Left lung (tissue), 10 donors: ENCODE data around the gene UBAC2. TPM values are rescaled to one million over a fixed set of nuclear protein-coding genes. Genes with fewer than 3 reads are reported as not detected.

Experiments used
- ATAC-seq: fragments of 200-7000 bp; cut with Tn5 transposase; one replicate; pipeline ENCODE4 v1.9.1; 2020; ENCODE audit warnings: moderate library complexity
- DNase-seq, 4 donors: peaks; one replicate each; pipeline ENCODE4 v3.0.0-alpha.2; 2013 to 2020
- H3K27ac ChIP-seq, 2 donors: fragments of 200-600 bp; sonication (generic) in 1 of 2; one replicate each; pipeline versions ENCODE4 v1.5.0 to v1.8.0; 2020 to 2021
- H3K27me3 ChIP-seq, 2 donors: fragments of 200-600 bp; sonication (generic) in 1 of 2; one replicate each; pipeline versions ENCODE4 v1.5.0 to v1.8.0; 2020 to 2021
- H3K36me3 ChIP-seq, 2 donors: fragments of 200-600 bp; sonication (generic) in 1 of 2; one replicate each; pipeline versions ENCODE4 v1.5.0 to v1.8.0; 2020 to 2021
- H3K4me1 ChIP-seq, 2 donors: fragments of 200-600 bp; one replicate each; pipeline ENCODE4 v1.8.0; 2021
- H3K4me3 ChIP-seq, 2 donors: fragments of 200-600 bp; sonication (generic) in 1 of 2; one replicate each; pipeline versions ENCODE4 v1.5.0 to v1.8.0; 2020 to 2021; ENCODE audit warnings: mild to moderate bottlenecking in 1 of 2
- H3K9me3 ChIP-seq, 2 donors: fragments of 200-600 bp; sonication (generic) in 1 of 2; one replicate each; pipeline versions ENCODE4 v1.5.0 to v1.8.0; 2020 to 2021
- intact Hi-C, 2 donors: fragments of 100-400 bp; cut with DNase I; formaldehyde crosslinking; loops; one replicate each; pipeline versions ENCODE4 v1.11.2 to v1.14.2; 2022
- microRNA-seq, 2 donors: library from miRNA; unstranded; fragments of <30 nt; microRNA quantifications; one replicate each; pipeline ENCODE4, GENCODE V29; 2019
- polyA plus RNA-seq, 6 donors: library from polyadenylated mRNA; unstranded; fragments of 120-200 nt; gene quantifications; one replicate each; pipeline ENCODE4 v1.2.1, GENCODE V29; 2013; ENCODE audit not compliant: insufficient read length in 6 of 6
- total RNA-seq, 2 donors: library from RNA; stranded (reverse); fragmentation: NEBNext Ultra II Directional; extraction: Animal tissue kit (Norgen Biotek cat#: 25700); gene quantifications; one replicate each; pipeline ENCODE4 v1.2.1, GENCODE V29; 2021
- TF ChIP-seq, protein P1 (sequence below), 2 donors: fragments of 200-600 bp; sonication (generic) in 1 of 2; IDR thresholded peaks; one replicate each; pipeline versions ENCODE4 v1.5.0 to v1.8.0; 2021; ENCODE audit warnings: antibody characterized with exemption in 2 of 2
- donor health status: DM: no; HTN: yes; CAD: no.
- donor health status: DM: no; HTN: no; CAD: no.

UBAC2 gene
- total and polyA plus RNA-seq, 8 donors = 56.1 to 71.6 (median 66.4) TPM

DNA sequence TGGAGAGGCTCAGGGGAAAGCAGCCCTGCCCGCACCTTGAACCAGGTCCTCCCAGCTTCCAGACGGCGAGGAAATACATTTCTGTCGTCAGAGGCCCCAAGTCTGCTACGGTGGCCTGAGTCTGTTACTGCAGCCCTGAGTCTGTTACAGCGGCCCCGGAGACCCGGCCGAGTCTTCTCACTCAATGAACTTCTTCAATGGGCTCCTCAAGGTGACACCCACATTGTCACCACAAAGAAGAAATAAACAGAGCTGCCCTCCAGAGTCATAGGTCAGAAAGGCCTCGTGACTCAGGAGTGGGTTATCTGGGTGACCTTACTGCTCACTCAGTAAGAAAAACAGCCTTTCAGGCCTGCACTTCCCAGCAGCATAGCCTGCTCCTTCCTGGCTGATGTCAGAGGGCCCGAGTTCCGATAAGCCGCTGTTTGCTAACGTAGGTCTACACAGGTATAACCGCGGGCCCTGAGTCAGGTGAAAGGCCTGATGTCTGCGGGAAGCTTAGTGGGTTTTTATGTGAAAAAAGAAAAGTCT is 233.7 kb downstream of the UBAC2 start:
- intact Hi-C loops = no loop called here
- ATAC-seq (no peak), DNase-seq (no peak)
- H3K27ac ChIP-seq = peak overlapping the region in 1 of 2 donors; percentile 89
- no peaks in the 10 kb centered on the region for H3K36me3 ChIP-seq
- H3K9me3 ChIP-seq = no peaks in the 10 kb centered on the region
- no peak overlapping the region for H3K4me3 ChIP-seq
- peaks cover 0 to 44% of the 10 kb centered on the region in 2 donors for H3K4me1 ChIP-seq
- peaks cover 0 to 2% of the 10 kb centered on the region in 2 donors for H3K27me3 ChIP-seq
- TF ChIP-seq, protein P1, sequence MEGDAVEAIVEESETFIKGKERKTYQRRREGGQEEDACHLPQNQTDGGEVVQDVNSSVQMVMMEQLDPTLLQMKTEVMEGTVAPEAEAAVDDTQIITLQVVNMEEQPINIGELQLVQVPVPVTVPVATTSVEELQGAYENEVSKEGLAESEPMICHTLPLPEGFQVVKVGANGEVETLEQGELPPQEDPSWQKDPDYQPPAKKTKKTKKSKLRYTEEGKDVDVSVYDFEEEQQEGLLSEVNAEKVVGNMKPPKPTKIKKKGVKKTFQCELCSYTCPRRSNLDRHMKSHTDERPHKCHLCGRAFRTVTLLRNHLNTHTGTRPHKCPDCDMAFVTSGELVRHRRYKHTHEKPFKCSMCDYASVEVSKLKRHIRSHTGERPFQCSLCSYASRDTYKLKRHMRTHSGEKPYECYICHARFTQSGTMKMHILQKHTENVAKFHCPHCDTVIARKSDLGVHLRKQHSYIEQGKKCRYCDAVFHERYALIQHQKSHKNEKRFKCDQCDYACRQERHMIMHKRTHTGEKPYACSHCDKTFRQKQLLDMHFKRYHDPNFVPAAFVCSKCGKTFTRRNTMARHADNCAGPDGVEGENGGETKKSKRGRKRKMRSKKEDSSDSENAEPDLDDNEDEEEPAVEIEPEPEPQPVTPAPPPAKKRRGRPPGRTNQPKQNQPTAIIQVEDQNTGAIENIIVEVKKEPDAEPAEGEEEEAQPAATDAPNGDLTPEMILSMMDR (IDR thresholded peaks at IDR 0.05) = no peak

DNA sequence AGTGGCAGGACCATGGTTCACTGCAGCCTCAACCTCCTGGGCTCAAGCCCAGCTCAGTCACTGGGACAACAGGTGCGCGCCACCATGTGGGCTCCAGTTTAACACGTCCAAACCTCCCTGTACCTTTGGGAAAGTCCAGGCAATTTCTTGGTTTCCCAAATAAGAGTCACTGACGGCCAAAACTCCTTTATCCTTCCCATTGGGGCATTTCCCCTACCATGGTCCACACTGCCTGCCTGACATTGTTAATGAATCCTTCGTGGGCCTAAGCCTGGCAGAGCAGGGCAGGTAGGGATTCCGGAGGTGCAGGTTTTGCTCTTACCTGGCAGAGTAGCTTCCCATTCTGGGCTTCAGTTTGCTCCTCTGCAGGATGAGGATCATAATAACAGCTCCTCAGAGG is 234.5 kb downstream of the UBAC2 start:
- Histone ChIP-seq H3K4me3 (no peak overlapping the region), H3K4me1 (peaks cover 0 to 44% of the 10 kb centered on the region in 2 donors), H3K9me3 (no peaks in the 10 kb centered on the region), H3K27me3 (peaks cover 0 to 10% of the 10 kb centered on the region in 2 donors), H3K27ac (no peak overlapping the region), H3K36me3 (no peaks in the 10 kb centered on the region)
- ATAC-seq = no peak
- TF ChIP-seq, protein P1 (IDR thresholded peaks at IDR 0.05) = no peak
- no peak for DNase-seq
- intact Hi-C loops = loop anchor here in 1 of 2 donors (5.0 kb wide), 2 partner anchors 163 to 258 kb away; no protein-coding TSS in a partner anchor

DNA sequence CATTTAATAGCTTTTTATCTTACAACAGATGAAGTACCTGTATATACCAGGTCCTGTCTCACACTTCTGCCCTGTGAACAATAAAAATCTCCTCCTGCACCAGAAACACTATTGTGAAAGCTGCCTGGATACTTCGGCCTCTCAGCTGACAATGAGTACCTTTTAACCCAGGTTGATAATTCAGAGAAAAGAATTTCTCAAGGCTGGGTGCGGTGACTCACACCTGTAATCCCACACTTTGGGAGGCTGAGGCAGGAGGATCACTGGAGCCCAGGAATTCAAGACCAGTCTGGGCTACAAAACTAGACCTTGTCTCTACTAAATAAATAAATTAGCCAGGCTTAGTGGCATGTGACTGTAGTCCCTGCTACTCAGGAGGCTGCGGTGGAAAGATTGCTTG is 235.3 kb downstream of the UBAC2 start:
- no peak overlapping the region for H3K27ac ChIP-seq
- no peaks in the 10 kb centered on the region for H3K9me3 ChIP-seq
- ATAC-seq (peak; percentile 45), DNase-seq (no peak)
- TF ChIP-seq, protein P1 (IDR thresholded peaks at IDR 0.05) = no peak
- no peak overlapping the region for H3K4me3 ChIP-seq
- H3K27me3 ChIP-seq = peaks cover 0 to 14% of the 10 kb centered on the region in 2 donors
- intact Hi-C loops = loop anchor here in 1 of 2 donors (5.0 kb wide), 2 partner anchors 164 to 259 kb away; no protein-coding TSS in a partner anchor
- peaks cover 0 to 42% of the 10 kb centered on the region in 2 donors for H3K4me1 ChIP-seq
- no peaks in the 10 kb centered on the region for H3K36me3 ChIP-seq

Small RNA genes lying within 50 kb of the gene (microRNA-seq; reads per million reads assigned to microRNA genes)
- gene MIR623 = 0 reads per million in 2 donors

Other genes starting within 250 kb of the UBAC2 start
- 100 to 1,000 TPM; 110 to 158 TPM for gene DOCK9, start 222.8 kb upstream of the UBAC2 start, total RNA-seq
- 100 to 1,000 TPM in 5 of 6 donors, 10 to 100 TPM in 1; 98.3 to 121 (median 108) TPM for gene DOCK9, start 222.8 kb upstream of the UBAC2 start, polyA plus RNA-seq
- gene GPR18, start 57.5 kb downstream of the UBAC2 start, total RNA-seq = under 1 TPM; 0.17 to 0.55 TPM
- under 1 TPM in 5 of 6 donors, not detected in 1; 0.29 to 0.65 (median 0.46) TPM for gene GPR18, start 57.5 kb downstream of the UBAC2 start, polyA plus RNA-seq
- 10 to 100 TPM in 1 of 2 donors, 1 to 10 TPM in 1; 7.4 to 10.9 TPM for gene GPR183, start 106.5 kb downstream of the UBAC2 start, total RNA-seq
- 10 to 100 TPM in 2 of 6 donors, 1 to 10 TPM in 4; 8.3 to 11.3 (median 9.5) TPM for gene GPR183, start 106.5 kb downstream of the UBAC2 start, polyA plus RNA-seq